LHCN-M2 (cell line): ENCODE results near the gene GJB5. TPM values are rescaled to one million over a fixed set of nuclear protein-coding genes. Genes with fewer than 3 reads are reported as not detected.
"Not testable (repeated sequence)": the region's sequence is repeated elsewhere in the genome, so short reads cannot be mapped to it uniquely, and the experiment has no call there.

Source experiments
- DNase-seq: peaks from one replicate; pipeline ENCODE4 v3.0.0-alpha.2; 2012; ENCODE audit warnings: low read depth
- polyA plus RNA-seq: library from polyadenylated mRNA; unstranded; fragments of >200 nt; gene quantifications from one replicate; pipeline ENCODE4 v1.2.1, GENCODE V29; 2012; ENCODE audit warnings: missing spikeins
- total RNA-seq: library from RNA; depleted of rRNA; stranded (reverse); fragments of >200 nt; gene quantifications from 2 replicates; pipeline ENCODE4 v1.2.3, GENCODE V29; 2014; rRNA removed

GJB5 gene
- total RNA-seq, result not detected in 2 replicates
- not detected for polyA plus RNA-seq

- DNase-seq, result no peak
Measured at GRCh38 chr1:34754964-34755637, at the start of gene GJB5. Gene GJB5, plus strand, starts transcription at chr1:34755047. Its CDS starts 2,284 bp downstream, at chr1:34757331.

GRCh38 chr1:34705077-34705476, 49.8 kb upstream of the GJB5 start:
- no peak for DNase-seq

DNA sequence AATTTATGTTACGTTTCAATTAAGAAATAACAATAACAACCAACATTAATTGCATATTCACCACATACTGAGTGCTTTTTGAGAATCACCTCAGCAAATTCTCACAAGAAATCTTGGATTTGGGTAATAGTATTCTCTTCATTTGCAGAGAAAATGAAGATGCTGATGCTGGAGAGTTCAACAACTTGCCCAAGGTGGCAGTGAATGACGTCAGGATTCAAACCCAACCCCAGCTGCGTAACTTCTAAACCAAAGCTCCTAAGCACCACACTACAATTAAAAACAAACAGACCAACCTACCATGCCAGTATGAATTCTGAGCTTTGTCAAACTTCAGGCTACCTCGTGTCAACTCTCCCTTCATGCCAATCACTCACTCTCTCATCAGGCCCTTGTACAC, 46.7 kb upstream of the GJB5 start:
- DNase-seq, result no peak

DNA sequence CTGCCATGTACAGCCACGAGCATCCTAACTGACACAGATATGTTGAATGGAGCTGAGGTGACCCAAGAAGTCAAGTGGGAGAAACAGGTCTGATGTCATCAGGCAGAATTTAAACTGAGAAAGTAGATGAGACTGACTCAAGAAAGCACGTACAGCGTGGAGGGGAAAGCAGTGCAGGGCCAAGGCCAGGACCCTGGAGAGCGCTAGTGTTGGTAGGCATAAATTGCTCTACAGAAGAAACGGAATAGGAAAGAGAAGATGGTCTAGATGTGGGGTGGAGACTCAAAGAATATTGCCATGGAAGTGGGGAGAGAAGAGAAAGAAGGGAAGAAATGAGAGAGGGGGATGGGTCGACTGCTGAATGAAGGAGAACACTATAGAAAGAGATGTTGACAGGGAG, 45.3 kb upstream of the GJB5 start:
- no peak for DNase-seq

- no peak for DNase-seq
Measured at GRCh38 chr1:34710812-34711211, 44.0 kb upstream of the GJB5 start.

DNA sequence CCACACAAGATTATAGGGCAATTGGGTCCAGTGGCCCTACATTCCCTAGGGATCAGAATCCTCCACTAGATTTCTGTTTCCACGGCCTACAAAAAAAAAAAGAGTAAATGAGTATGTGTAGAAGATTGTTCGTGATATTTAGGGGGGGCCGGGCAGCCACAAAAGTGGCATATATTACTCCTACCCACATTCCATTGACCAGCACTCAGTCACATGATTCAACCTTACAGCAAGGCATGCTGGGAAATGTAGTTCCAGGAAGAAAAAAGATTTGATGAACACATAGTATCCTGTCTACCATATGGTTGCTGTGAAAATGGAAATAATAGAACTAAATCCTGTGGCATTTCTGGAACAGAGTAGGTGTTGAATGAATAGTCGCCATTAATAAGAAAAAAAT, 43.4 kb upstream of the GJB5 start:
- no peak for DNase-seq

GRCh38 chr1:34712007-34712688, 42.7 kb upstream of the GJB5 start:
- no peak for DNase-seq

DNA sequence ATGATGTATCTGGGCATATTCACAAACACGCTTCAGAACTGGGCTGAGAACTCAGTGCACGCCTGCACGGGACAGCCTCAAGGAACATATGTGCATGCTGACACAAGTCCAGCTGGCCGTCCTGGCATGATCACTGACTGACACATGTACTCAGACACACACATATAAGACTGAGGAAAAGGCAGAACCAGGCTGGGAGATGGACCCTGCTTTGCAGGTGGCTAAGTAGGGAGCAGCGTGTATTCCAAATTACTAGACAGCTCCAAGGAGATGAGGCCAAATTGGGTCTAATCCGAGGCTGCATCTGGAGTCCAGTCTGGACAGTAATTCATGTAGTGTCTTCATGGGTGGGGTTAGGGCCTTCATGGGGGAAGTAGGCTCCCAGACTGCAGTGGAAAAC, 41.4 kb upstream of the GJB5 start:
- no peak for DNase-seq

DNA sequence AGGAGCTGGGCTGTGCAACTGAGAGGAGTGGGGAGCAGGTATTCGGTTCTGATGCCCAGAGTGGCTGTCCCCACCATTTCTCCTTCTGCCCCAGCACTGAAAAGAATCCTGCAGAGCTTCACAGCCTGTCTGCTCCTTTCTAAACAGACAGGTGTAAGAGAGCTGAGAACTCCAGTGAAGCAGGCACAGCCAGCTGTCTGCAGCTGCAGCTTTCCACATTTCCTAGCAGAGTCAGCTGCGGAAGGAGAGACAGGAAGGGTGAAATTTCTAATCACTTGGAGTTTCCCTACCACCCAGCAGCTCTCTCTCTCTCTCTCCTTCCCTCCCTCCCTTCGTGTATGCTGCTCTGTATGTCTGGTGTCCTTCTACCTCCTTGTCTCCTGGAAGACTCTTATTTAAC, 40.5 kb upstream of the GJB5 start:
- DNase-seq, result no peak

DNA sequence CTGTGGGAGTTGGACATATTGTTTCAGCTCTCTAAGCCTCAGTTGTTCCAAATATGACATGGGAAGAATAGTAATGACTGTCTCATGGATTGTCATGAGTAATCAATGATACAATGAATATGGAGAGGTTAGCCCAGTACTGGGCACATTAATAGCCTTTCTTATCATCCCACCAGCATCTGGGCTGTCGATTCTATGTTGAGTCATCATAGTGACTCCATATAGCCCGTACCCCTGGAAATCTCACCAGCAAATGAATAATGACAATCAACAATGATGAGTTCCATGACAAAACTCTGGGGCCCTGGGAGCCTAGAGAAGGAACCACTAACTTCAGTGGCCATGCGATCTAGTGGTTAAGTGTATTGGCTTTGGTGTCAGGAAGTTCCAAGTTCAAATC, 39.7 kb upstream of the GJB5 start:
- no peak for DNase-seq

DNA sequence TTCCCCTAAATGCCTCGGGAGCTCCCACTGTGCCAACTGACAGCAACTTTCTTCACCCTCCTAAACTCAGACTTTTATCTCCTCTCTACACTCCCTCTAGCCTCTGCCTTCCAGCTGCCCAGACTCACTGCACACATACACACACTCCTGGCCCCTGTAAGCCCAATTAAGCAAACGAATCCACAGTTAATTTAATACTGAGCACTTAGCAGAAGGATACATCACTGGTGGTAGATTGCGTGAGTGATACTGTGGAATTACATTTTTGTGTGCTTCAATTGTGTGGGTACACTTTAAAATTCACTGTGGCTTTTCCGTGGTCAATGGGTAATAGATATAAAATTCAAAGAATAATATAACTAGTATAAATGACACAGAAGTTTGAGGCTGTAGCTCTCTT, 33.6 kb upstream of the GJB5 start:
- DNase-seq, result no peak

- DNase-seq, result no peak
Measured at GRCh38 chr1:34721646-34722355, 33.0 kb upstream of the GJB5 start.

DNA sequence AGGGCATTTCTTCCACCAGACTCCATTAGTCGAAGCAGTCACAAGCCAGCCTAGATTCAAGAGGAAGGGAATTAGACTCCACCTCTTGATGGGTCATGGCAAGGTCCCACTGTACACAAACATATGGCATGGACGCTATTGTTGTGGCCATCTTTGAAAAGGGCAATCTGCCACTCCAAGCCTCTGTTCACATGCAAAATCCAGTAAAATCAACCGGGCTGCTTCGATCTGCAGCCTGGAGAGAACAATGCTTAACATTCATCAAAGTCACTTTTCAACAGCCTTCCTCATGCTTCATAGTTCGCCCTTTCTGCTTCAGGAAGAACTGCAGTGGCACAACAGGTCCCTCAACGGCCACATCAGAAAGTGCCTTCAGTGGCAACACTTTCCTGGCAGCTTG, 28.0 kb upstream of the GJB5 start:
- no peak for DNase-seq

- no peak for DNase-seq
Measured at GRCh38 chr1:34730485-34730884, 24.4 kb upstream of the GJB5 start.

GRCh38 chr1:34732831-34733230, 22.0 kb upstream of the GJB5 start:
- DNase-seq, result not testable (repeated sequence)

DNA sequence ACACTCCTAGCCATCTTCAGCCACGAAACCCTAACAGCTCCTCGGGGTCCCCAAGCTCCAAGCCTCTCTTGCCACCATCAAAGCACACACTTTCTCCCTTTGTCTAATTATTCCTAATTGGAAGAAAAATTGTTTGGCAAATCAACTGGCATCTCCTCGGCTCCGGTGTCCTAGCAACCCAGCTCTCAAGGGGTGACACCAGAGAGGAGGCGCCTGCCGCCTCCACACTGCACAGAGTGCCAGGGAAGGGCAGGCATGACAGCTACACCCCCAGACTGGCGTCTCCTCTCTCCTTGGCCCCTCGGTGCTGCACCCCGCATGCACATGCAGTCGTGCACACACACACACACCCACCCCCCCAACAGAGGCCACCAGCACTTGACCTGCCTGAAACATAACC, 18.2 kb upstream of the GJB5 start:
- no peak for DNase-seq

DNA sequence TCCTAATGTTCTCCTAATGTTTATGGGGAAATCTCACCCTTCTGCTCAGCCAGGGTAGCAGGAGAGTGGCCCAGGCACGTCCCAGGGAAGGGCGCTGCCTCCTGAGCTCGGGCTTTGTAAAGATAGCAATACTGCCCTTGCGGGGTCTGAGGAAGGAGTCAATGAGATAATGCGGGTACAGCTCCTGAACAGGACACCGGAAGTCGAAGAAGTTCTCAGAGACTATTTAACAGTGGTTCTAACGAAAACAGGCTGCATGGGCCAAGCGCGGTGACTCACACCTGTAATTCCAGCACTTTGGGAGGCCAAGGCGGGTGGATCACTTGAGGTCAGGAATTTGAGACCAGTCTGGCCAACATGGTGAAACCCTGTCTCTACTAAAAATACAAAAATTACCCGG, 17.6 kb upstream of the GJB5 start:
- not testable (repeated sequence) for DNase-seq

- DNase-seq, result no peak
Measured at GRCh38 chr1:34739613-34740012, 15.2 kb upstream of the GJB5 start.

GRCh38 chr1:34740161-34740868, 14.5 kb upstream of the GJB5 start:
- no peak for DNase-seq

GRCh38 chr1:34742667-34743270, 12.1 kb upstream of the GJB5 start:
- DNase-seq, result peak; percentile 34

DNA sequence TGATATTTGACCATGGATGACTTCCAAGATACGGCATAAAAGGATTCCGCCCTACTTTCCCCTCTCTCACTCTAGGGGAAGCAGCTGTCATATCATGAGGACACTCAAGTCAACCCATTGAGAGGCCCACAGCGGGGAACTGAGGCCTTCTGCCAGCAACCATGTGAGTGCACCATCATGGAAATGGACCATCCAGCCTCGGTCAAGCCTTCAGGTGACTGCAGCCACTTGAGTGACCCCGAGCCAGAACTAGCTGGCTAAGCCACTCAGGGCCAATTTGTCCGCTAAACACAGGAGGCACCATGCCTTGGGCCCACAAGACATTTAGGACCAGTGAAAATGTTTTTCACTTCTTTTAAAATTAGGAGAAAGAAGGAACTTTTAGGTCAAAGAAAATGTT, 11.1 kb upstream of the GJB5 start:
- DNase-seq, result no peak

DNA sequence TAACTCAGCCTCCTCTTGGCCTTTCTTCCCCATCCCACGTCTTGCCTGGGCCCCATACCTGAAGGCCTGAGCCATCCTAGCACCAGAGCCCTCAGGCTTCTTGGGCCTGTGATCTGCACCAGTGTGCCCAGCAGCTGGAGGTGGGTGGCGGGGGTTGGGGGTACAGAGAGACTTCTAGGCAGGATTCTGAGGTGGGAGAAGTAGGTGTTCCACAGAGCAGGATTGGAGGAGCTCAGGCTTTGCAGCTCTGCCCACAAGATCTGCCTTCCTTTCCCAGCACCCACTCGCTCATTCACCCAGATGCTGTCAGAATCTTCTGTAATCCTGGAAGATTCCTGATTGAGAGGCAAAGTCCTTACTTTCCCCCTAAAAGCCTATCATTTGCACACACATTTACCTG, 10.0 kb upstream of the GJB5 start:
- no peak for DNase-seq
